Glutamatergic neuron (in vitro differentiated cells): ENCODE results near the gene PSAPL1. TPM values are rescaled to one million over a fixed set of nuclear protein-coding genes. Genes with fewer than 3 reads are reported as not detected.

Experiments used
- DNase-seq: peaks from one replicate; pipeline ENCODE4 v3.0.0; 2022
- H3K27ac Mint-ChIP-seq: one replicate; pipeline ENCODE4 v1.8.0; 2020; ENCODE audit warnings: mild to moderate bottlenecking, mixed read lengths, inconsistent platforms; ENCODE audit not compliant: unreplicated experiment
- H3K27me3 Mint-ChIP-seq: one replicate; pipeline ENCODE4 v1.8.0; 2020; ENCODE audit warnings: mild to moderate bottlenecking, moderate library complexity, mixed read lengths, inconsistent platforms; ENCODE audit not compliant: unreplicated experiment
- H3K36me3 Mint-ChIP-seq: one replicate; pipeline ENCODE4 v1.8.0; 2020; ENCODE audit warnings: mild to moderate bottlenecking, mixed read lengths, inconsistent platforms; ENCODE audit not compliant: unreplicated experiment
- H3K4me1 Mint-ChIP-seq: one replicate; pipeline ENCODE4 v1.8.0; 2020; ENCODE audit warnings: mild to moderate bottlenecking, low read depth, mixed read lengths, inconsistent platforms; ENCODE audit not compliant: unreplicated experiment
- H3K4me3 Mint-ChIP-seq: one replicate; pipeline ENCODE4 v1.8.0; 2020; ENCODE audit warnings: mild to moderate bottlenecking, mixed read lengths, inconsistent platforms; ENCODE audit not compliant: unreplicated experiment
- H3K9me3 Mint-ChIP-seq: one replicate; pipeline ENCODE4 v1.8.0; 2020; ENCODE audit warnings: mild to moderate bottlenecking, moderate library complexity, mixed read lengths, inconsistent platforms; ENCODE audit not compliant: unreplicated experiment
- total RNA-seq: library from RNA; stranded (reverse); fragmentation: NEBNext Ultra II Directional; extraction: Animal tissue kit (Norgen Biotek cat#: 25700); gene quantifications from one replicate; pipeline ENCODE4 v1.2.1, GENCODE V29; 2021; ENCODE audit not compliant: unreplicated experiment
- TF ChIP-seq, protein P1 (sequence below): fragments of 200-600 bp; sonication (generic); IDR thresholded peaks from one replicate; pipeline ENCODE4 v1.5.0; 2021; ENCODE audit not compliant: partially characterized antibody, unreplicated experiment

PSAPL1 gene
- total RNA-seq, 1 donor from 2014 or later = not detected

DNA sequence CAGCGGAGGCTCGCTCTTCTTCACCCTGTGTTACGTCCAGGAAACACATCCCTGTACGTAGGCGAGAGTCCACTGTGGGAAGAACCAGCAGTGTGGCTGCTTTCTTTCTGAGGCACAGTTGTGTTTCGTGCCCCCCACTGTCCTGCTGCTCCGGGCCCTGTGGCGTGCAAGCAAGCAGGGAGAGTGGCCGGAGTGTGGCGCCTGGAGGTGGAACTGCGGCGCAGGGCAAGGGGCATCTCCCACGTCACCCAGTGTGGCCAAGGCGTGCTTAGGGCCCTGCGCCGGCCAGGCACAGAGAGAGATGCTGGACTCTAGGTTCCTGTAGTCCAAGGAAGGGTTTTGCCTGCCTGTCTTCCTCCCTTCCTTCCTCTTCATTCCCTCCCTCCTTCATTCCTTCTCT, 13.3 kb upstream of the PSAPL1 start:
- Mint-ChIP-seq H3K27me3 (peaks cover 7% of the 10 kb centered on the region), H3K36me3 (no peaks in the 10 kb centered on the region), H3K27ac (no peak overlapping the region), H3K4me1 (peaks cover 4% of the 10 kb centered on the region), H3K9me3 (peaks cover 1% of the 10 kb centered on the region), H3K4me3 (no peak overlapping the region)
- TF ChIP-seq, protein P1, sequence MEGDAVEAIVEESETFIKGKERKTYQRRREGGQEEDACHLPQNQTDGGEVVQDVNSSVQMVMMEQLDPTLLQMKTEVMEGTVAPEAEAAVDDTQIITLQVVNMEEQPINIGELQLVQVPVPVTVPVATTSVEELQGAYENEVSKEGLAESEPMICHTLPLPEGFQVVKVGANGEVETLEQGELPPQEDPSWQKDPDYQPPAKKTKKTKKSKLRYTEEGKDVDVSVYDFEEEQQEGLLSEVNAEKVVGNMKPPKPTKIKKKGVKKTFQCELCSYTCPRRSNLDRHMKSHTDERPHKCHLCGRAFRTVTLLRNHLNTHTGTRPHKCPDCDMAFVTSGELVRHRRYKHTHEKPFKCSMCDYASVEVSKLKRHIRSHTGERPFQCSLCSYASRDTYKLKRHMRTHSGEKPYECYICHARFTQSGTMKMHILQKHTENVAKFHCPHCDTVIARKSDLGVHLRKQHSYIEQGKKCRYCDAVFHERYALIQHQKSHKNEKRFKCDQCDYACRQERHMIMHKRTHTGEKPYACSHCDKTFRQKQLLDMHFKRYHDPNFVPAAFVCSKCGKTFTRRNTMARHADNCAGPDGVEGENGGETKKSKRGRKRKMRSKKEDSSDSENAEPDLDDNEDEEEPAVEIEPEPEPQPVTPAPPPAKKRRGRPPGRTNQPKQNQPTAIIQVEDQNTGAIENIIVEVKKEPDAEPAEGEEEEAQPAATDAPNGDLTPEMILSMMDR = no peak
- DNase-seq = peak; percentile 17

GRCh38 chr4:7447236-7447635, 12.5 kb upstream of the PSAPL1 start:
- Mint-ChIP-seq H3K9me3 (peaks cover 1% of the 10 kb centered on the region), H3K4me3 (no peak overlapping the region), H3K4me1 (peaks cover 4% of the 10 kb centered on the region), H3K36me3 (no peaks in the 10 kb centered on the region), H3K27ac (no peak overlapping the region), H3K27me3 (peaks cover 8% of the 10 kb centered on the region)
- DNase-seq = no peak
- TF ChIP-seq, protein P1 = no peak

DNA sequence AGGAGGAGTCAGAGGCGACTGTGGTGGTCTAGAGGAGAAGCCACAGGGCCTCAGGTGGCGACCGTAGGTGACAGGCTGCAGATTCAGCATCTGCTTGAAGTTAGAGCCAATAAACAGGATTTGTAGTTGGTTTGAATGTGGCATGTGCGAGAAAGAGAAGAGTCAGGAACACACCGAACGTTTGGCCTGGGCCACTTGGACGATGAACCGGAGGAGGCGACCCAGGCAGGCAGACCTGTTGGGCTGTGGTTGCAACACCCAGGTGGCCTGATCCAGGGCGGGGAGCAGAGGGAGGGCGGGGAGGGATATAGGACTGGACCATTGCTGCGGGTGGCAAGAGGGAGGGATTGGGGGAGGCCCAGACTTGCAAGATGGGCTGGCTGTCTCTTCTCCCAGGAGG, 10.0 kb upstream of the PSAPL1 start:
- TF ChIP-seq, protein P1 = no peak
- Mint-ChIP-seq H3K27me3 (peaks cover 5% of the 10 kb centered on the region), H3K9me3 (no peaks in the 10 kb centered on the region), H3K4me1 (peaks cover 4% of the 10 kb centered on the region), H3K27ac (no peak overlapping the region), H3K36me3 (no peaks in the 10 kb centered on the region), H3K4me3 (no peak overlapping the region)
- DNase-seq = no peak

DNA sequence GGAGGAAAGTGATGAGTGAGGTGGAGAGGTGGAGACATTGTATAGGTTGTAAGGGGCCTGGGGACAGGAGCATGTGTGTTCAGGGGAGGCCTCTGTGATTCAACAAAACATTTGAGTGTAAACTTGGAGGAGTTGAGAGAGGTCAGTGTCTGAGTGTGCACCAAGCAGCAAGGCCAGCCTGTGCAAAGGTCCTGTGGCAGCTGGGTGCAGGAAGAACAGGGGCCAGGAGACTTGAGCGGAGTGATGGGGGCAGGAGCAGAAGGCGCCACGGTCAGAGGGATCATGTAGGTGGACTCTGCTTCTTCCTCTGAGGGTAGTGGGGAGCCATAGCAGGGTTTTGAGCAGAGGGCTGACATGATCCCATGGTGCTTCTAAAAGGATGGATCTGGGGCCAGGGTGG, 9.6 kb upstream of the PSAPL1 start:
- Mint-ChIP-seq H3K9me3 (peaks cover 4% of the 10 kb centered on the region), H3K4me3 (no peak overlapping the region), H3K27ac (no peak overlapping the region), H3K4me1 (peaks cover 4% of the 10 kb centered on the region), H3K27me3 (peaks cover 5% of the 10 kb centered on the region), H3K36me3 (peaks cover 4% of the 10 kb centered on the region)
- TF ChIP-seq, protein P1 = no peak
- DNase-seq = peak; percentile 4

GRCh38 chr4:7442574-7443162, 7.9 kb upstream of the PSAPL1 start:
- H3K27me3 Mint-ChIP-seq = peaks cover 5% of the 10 kb centered on the region
- H3K4me3 Mint-ChIP-seq = no peak overlapping the region

More at GRCh38 chr4:7442574-7443162, 7.9 kb upstream of the PSAPL1 start:
- Mint-ChIP-seq H3K27ac (no peak overlapping the region), H3K36me3 (peaks cover 6% of the 10 kb centered on the region), H3K9me3 (peaks cover 8% of the 10 kb centered on the region), H3K4me1 (peaks cover 4% of the 10 kb centered on the region)
- no peak for DNase-seq
- TF ChIP-seq, protein P1 = no peak
